Activated naive CD4-positive, alpha-beta T cell treated with Interleukin-2 at 50 U/mL for 16 hours (primary cell): Measurements from ENCODE around the gene IL6R.
"Not testable (repeated sequence)": the region's sequence is repeated elsewhere in the genome, so short reads cannot be mapped to it uniquely, and the experiment has no call there.

Experiments used
- DNase-seq: peaks from one replicate; pipeline ENCODE4 v3.0.0-alpha.2; 2020

The IL6R gene

DNA sequence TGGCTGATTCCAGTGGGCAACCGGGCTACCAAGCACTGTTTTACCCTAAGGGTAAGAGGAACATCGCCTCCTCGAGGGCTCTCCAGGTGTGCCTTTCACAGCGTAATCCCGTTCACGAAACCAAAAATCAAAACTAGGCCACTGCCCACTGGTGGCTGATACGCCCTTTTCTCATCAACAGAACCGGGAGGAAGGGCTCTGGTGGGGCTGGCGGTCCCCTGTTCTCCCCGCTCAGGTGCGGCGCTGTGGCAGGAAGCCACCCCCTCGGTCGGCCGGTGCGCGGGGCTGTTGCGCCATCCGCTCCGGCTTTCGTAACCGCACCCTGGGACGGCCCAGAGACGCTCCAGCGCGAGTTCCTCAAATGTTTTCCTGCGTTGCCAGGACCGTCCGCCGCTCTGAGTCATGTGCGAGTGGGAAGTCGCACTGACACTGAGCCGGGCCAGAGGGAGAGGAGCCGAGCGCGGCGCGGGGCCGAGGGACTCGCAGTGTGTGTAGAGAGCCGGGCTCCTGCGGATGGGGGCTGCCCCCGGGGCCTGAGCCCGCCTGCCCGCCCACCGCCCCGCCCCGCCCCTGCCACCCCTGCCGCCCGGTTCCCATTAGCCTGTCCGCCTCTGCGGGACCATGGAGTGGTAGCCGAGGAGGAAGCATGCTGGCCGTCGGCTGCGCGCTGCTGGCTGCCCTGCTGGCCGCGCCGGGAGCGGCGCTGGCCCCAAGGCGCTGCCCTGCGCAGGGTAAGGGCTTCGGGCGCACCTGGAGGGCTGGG, at the start of gene IL6R:
IL6R (plus strand) TSS at position 360 of the 763 bp plus-strand sequence; CDS start at position 647, 287 bp downstream.
- peak; percentile 75 for DNase-seq

- DNase-seq = no peak
These were observed 46.6 kb upstream of the IL6R start for GRCh38 chr1:154358519-154358918.

- DNase-seq = no peak
These were observed 44.9 kb upstream of the IL6R start for GRCh38 chr1:154360288-154360687.

DNA sequence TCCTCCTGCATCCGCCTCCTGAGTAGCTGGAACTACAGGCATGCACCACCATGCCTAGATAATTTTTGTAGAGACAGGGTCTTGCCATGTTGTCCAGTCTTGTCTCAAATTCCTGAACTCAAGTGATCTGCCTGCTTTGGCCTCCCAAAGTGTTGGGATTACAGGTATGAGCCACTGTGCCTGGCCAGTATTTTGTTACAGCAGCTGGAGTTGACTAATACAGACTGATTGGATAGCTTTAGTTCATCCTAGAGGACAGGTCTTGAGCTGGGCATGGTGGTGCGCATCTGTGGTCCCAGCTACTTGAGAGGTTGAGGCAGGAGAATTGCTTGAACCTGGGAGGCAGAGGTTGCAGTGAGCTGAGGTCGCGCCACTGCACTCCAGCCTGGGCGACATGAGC, 44.3 kb upstream of the IL6R start:
- DNase-seq = not testable (repeated sequence)

GRCh38 chr1:154361357-154361756, 43.8 kb upstream of the IL6R start:
- DNase-seq = no peak

DNA sequence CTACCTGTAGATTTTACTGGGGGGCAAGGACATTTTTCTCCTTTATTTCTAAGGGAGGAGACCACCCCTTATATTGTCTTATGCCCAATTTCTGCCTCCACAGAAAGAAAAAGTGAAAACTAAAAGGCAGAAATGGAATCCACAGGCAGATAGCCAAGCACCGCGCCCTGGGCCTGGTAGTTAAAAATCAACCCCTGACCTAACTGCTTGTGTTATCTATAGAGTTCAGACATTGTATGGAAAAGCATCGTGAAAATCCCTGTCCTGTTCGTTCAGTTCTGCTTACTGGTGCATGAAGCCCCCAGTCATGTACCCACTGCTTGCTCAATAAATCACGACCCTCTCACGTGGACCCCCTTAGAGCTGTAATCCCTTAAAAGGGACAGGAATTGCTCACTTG, 33.7 kb upstream of the IL6R start:
- DNase-seq = no peak

- DNase-seq = peak; percentile 36
These were observed 31.3 kb upstream of the IL6R start for GRCh38 chr1:154373777-154374357.

DNA sequence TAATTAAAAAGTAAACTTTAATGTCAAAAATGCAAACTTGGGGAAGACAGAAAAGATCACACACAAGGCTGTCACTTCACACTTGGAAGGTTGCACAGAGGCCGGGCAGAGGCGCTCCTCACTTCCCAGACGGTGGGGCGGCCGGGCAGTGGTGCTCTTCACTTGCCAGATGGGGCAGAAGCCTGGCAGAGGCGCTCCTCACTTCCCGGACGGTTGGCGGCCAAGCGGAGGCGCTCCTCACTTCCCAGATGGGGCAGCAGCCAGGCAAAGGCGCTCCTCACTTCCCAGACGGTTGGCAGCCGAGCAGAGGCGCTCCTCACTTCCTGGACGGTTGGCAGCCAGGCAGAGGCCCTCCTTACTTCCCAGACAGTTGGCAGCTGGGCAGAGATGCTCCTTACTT, 25.8 kb upstream of the IL6R start:
- no peak for DNase-seq

GRCh38 chr1:154384650-154385489, 20.3 kb upstream of the IL6R start:
- DNase-seq = no peak

DNA sequence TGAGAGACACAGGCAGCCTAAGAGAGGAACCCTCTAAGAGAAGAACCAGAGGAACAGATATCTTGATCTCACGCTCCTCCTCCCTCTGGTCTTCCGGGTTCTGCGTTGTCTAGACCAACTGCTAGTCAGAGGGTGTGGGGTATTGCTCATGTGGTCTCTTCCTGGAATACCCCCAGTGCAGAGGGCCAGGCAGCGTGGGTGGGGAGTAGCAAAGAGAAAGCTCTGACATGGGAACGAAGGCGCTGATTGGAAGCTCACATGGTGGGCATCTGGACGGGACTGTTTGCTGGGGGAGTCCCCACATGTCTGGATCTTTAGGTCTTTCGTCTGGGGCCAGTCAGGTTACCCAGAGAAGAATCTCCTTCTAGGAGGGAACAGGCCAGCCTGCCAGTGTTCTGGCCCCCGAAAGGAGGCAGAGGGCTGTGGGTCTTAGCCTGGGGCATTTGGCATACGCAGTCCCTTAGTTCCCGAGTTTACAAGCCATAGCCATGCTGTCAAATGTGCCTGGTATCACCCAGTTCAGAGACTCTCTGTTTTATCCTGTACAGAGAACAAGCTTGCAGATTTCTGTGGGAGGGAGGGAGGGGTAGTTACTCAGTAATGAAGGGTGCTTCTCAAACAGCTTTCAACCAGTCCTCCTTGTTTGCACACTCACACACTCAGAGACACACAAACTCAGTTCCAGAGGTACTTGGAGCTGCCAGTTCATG, 18.3 kb upstream of the IL6R start:
- peak; percentile 86 for DNase-seq

- DNase-seq = no peak
These were observed 13.9 kb upstream of the IL6R start for GRCh38 chr1:154391086-154391770.

- DNase-seq = no peak
These were observed 7.0 kb upstream of the IL6R start for GRCh38 chr1:154398141-154398540.

GRCh38 chr1:154398678-154399077, 6.5 kb upstream of the IL6R start:
- no peak for DNase-seq

- DNase-seq = no peak
These were observed 4.8 kb upstream of the IL6R start for GRCh38 chr1:154400381-154400801.

DNA sequence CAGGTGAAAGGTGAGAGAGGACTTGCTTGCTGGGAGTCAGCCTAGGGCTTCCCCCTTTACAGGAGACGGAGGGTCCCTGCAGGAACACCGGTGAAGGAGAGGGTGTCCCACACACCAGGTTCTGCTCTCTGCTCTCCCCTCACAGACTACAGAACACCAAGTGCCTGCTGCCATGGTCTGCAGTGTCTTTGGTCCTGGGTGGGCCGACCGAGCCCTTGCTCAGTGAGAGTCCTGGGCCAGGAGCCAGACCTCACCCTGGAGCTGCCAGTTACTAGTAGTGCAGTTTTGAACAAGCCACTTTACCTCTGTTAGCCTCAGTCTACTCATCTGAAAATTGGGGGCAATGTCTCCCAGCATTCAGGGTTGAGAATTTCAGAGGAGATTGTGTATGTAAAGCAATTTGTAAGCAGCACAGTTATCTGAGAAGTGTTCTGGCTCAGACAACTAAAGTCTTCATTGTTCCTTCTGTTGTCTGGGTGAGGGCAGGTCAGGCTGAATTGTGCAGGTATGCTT, 2.7 kb upstream of the IL6R start:
- DNase-seq = no peak

GRCh38 chr1:154403261-154403943, 1.7 kb upstream of the IL6R start:
- DNase-seq = peak; percentile 42

DNA sequence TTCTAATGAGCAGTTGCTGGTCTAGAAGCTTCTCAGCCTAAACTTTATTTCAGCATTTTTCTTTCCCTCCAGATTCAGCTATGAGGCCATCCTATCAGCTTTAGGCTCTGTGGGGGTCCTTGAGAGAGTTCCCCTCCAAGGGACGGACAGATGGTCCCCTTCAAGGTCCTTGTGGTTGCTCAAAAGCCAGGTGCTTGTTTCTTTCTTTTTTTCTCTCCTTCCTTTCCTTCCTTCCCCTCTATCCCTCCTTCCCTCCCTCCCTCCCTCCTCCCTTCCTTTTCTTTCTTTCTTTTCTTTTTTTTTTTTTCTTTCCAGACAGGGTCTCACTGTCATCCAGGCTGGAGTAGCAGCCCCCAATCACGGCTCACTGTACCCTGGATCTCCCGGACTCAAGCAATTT, 1.2 kb upstream of the IL6R start:
- no peak for DNase-seq

DNA sequence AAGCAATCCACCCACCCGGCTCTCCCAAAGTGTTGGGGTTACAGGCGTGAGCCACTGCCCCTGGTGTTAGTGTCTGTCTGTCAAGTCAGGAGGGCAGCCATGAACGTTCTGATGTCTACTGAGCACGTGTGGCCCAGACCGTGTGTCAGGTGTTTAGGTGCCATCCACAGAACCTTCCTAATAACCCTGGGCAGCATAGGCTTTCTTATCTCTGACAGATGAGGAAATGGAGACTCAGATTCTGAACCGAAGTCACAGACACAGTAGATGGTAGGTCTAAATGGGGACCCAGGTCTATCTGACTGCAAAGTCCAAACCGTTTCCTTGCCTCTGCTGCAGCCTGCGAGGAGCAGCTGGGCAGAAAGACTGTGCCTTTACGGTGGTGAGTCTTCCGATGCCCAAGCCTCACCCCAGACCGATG, 622 bp upstream of the IL6R start:
- no peak for DNase-seq

DNA sequence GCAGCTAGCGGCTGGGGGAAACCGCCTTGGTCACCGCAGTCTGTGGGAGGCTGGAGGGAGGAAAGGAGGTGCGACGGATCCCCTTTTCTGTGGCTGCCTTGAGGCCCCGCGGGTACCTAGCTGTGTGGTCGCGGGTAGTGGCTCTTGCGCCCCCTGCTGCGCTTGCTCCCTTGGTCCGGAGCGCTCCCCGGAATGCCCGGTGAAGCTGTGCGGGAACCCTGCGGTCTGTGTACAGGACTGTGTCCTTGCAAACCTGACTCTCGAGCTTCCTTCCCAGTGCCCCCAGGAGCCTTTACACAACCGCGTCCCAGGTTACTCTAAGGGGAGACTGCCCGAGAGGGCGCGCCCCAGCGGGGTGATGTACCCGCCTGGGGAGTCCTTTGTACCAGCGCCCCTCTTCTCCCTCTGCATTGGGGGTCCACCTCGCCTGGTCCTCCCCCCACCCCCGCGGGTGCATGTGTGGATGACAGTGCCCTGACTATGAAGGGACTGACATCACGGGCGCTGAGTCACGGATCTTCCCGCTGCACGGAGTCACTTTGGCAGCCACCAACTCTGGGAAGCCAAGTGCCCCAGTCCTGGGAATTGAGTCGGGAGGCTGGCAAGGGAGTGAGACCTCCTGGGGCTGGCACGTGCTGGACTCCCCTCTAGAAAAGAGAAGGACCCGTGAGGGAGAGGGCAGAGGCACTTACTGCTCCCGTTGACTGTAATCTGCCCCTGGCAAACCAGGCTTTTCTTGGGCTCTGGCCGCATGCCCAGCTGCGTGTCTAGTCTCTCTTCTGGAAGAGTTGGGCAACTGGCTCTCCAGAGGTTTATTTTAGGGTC, 816 bp downstream of the IL6R start:
- peak; percentile 70 for DNase-seq

GRCh38 chr1:154406572-154406879, 1.4 kb downstream of the IL6R start:
- no peak for DNase-seq

DNA sequence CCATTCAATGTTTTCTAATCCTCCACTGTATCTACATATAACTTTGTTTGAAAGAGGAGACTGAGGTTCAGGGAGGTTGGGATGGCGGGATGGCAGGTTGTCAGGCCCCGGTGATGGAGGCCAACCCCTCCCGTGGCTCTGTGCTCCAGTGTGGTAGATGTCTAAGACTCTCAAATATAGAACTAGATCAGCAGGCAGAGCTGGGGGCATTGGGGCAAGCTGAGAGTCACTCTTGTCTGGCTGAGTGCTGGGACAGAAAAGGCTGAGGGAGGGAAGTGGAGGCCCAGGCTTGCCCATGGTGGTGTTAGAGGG, 1.7 kb downstream of the IL6R start:
- no peak for DNase-seq
